Esophagus squamous epithelium (tissue), 4 donors: ENCODE data around the gene PIK3CB.

Source experiments
- POLR2A ChIP-seq, 4 donors: fragments of 450-650 bp; IDR thresholded peaks; one replicate each; pipeline ENCODE4 v1.6.1; 2017; ENCODE audit warnings: antibody characterized with exemption in 4 of 4, mild to moderate bottlenecking in 4 of 4, moderate library complexity in 3 of 4
- TF ChIP-seq, protein P1 (sequence below), 6 experiments: fragments of 450-650 bp in 4 of 6; fragments of 200-600 bp in 2 of 6; sonication (generic) in 2 of 6; IDR thresholded peaks; one replicate each; pipeline ENCODE4 v1.5.1; 2016 to 2019; ENCODE audit warnings: antibody characterized with exemption in 6 of 6, mild to moderate bottlenecking in 4 of 6, moderate library complexity in 4 of 6

DNA sequence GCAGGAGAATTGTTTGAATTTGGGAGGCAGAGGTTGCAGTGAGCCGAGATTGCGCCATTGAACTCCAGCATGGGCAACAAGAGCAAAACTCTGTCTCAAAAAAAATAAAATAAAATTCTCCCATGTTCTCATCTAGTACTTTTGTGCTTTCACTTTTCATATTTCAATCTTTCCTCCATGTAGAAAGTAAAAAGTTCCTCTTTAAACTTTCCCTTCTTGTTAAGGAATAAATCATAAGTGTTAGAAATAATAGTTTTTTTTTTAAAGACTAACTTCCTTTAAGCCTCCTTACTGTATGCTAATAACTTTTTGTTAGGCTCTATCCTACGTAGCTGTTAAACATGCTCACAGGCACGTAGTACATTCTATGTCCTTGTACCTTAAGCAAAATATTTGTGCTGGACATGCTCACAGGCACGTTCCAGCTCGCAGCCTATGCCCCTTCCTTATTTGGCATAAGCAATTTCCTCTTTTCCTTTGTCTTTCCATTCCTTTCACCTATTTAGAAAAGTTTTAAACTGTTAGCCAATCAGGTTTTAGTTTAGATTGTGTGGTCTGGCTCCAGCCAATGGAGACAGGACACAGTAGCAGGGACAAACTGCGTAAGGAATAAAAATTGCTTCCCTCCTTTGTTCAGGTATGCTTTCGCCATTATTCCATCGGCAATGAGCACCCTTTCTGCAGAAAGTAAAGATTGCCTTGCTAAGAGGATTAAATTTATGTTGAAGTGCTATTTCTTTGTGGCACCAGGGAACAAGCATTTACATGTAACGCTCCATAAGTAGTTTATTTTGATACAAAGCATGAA is 38.9 kb upstream of the PIK3CB start:
- TF ChIP-seq, protein P1, sequence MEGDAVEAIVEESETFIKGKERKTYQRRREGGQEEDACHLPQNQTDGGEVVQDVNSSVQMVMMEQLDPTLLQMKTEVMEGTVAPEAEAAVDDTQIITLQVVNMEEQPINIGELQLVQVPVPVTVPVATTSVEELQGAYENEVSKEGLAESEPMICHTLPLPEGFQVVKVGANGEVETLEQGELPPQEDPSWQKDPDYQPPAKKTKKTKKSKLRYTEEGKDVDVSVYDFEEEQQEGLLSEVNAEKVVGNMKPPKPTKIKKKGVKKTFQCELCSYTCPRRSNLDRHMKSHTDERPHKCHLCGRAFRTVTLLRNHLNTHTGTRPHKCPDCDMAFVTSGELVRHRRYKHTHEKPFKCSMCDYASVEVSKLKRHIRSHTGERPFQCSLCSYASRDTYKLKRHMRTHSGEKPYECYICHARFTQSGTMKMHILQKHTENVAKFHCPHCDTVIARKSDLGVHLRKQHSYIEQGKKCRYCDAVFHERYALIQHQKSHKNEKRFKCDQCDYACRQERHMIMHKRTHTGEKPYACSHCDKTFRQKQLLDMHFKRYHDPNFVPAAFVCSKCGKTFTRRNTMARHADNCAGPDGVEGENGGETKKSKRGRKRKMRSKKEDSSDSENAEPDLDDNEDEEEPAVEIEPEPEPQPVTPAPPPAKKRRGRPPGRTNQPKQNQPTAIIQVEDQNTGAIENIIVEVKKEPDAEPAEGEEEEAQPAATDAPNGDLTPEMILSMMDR (IDR thresholded peaks at IDR 0.05): no peak
- no peak for TF ChIP-seq POLR2A (IDR thresholded peaks at IDR 0.05)
